ENCODE data around the gene PRODH2. TPM values are rescaled to one million over a fixed set of nuclear protein-coding genes. Genes with fewer than 3 reads are reported as not detected.

Gene PRODH2
- total RNA-seq, 4 donors from 2014 or later: not detected

GRCh38 chr19:35846038-35846668 is 33.5 kb upstream of the PRODH2 start:
- WGBS: 10% methylated on average over 4 of the region's 26 CpGs
- Histone ChIP-seq H3K27me3 (peaks cover 89% of the 10 kb centered on the region), H3K9me3 (no peaks in the 10 kb centered on the region), H3K36me3 (no peaks in the 10 kb centered on the region), H3K4me1 (peaks cover 19% of the 10 kb centered on the region), H3K4me3 (peak overlapping the region; percentile 26), H3K27ac (no peak overlapping the region)
- TF ChIP-seq POLR2AphosphoS5 (IDR thresholded peaks at IDR 0.05) (no peak), POLR2A (IDR thresholded peaks at IDR 0.05) (no peak), EP300 (IDR thresholded peaks at IDR 0.05) (no peak)
- no peak for DNase-seq (ENCODE audit: low spot score in 2 of 2)

- DNase-seq (ENCODE audit: low spot score in 2 of 2): no peak
- Histone ChIP-seq H3K9me3 (no peaks in the 10 kb centered on the region), H3K36me3 (no peaks in the 10 kb centered on the region), H3K4me3 (peak overlapping the region; percentile 26), H3K27ac (no peak overlapping the region), H3K4me1 (peaks cover 19% of the 10 kb centered on the region), H3K27me3 (peaks cover 82% of the 10 kb centered on the region)
- WGBS: 5% methylated on average over 33 of the region's 63 CpGs
- TF ChIP-seq POLR2AphosphoS5 (IDR thresholded peaks at IDR 0.05): no peak
- no peak for TF ChIP-seq POLR2A (IDR thresholded peaks at IDR 0.05)
- no peak for TF ChIP-seq EP300 (IDR thresholded peaks at IDR 0.05)
- TF ChIP-seq CTCF (IDR thresholded peaks at IDR 0.05): no peak
Measured at GRCh38 chr19:35845215-35846037, 32.8 kb upstream of the PRODH2 start.

- no peak overlapping the region for H3K27ac ChIP-seq
- 62% methylated on average over 16 of the region's 16 CpGs for WGBS
- DNase-seq (ENCODE audit: low spot score in 2 of 2): no peak
- TF ChIP-seq POLR2A (IDR thresholded peaks at IDR 0.05): no peak
- no peak for TF ChIP-seq CTCF (IDR thresholded peaks at IDR 0.05)
- TF ChIP-seq EP300 (IDR thresholded peaks at IDR 0.05): no peak
- no peak for TF ChIP-seq POLR2AphosphoS5 (IDR thresholded peaks at IDR 0.05)
- H3K27me3 ChIP-seq: peaks cover 74% of the 10 kb centered on the region
- no peaks in the 10 kb centered on the region for H3K9me3 ChIP-seq
- no peaks in the 10 kb centered on the region for H3K36me3 ChIP-seq
- peaks cover 19% of the 10 kb centered on the region for H3K4me1 ChIP-seq
- peak overlapping the region; percentile 26 for H3K4me3 ChIP-seq
Measured at GRCh38 chr19:35844482-35845214, 32.0 kb upstream of the PRODH2 start.

- TF ChIP-seq POLR2A (IDR thresholded peaks at IDR 0.05) (no peak), POLR2AphosphoS5 (IDR thresholded peaks at IDR 0.05) (no peak), EP300 (IDR thresholded peaks at IDR 0.05) (no peak)
- H3K36me3 ChIP-seq: no peaks in the 10 kb centered on the region
- 11% methylated on average over 10 of the region's 42 CpGs for WGBS
- H3K4me3 ChIP-seq: no peak overlapping the region
- peaks cover 3% of the 10 kb centered on the region for H3K9me3 ChIP-seq
- H3K4me1 ChIP-seq: peaks cover 19% of the 10 kb centered on the region
- DNase-seq (ENCODE audit: low spot score in 2 of 2): no peak
- H3K27me3 ChIP-seq: peaks cover 66% of the 10 kb centered on the region
- no peak overlapping the region for H3K27ac ChIP-seq
Measured at GRCh38 chr19:35843676-35844481, 31.2 kb upstream of the PRODH2 start.

GRCh38 chr19:35842666-35843272 is 30.1 kb upstream of the PRODH2 start:
- DNase-seq (ENCODE audit: low spot score in 2 of 2): no peak
- H3K9me3 ChIP-seq: peaks cover 4% of the 10 kb centered on the region
- TF ChIP-seq POLR2A (IDR thresholded peaks at IDR 0.05): no peak
- TF ChIP-seq EP300 (IDR thresholded peaks at IDR 0.05): no peak
- no peak for TF ChIP-seq POLR2AphosphoS5 (IDR thresholded peaks at IDR 0.05)
- TF ChIP-seq CTCF (IDR thresholded peaks at IDR 0.05): no peak
- 87% methylated on average over 4 of the region's 4 CpGs for WGBS
- H3K4me1 ChIP-seq: peaks cover 19% of the 10 kb centered on the region
- H3K27me3 ChIP-seq: peaks cover 58% of the 10 kb centered on the region
- no peak overlapping the region for H3K4me3 ChIP-seq
- no peaks in the 10 kb centered on the region for H3K36me3 ChIP-seq
- no peak overlapping the region for H3K27ac ChIP-seq

Measured in suprapubic skin (tissue), 4 donors.